Embryonic facial prominence (tissue), 1 donor: ENCODE data around the gene UNC80.
"Not testable (repeated sequence)": the region's sequence is repeated elsewhere in the genome, so short reads cannot be mapped to it uniquely, and the experiment has no call there.

Experiments
- DNase-seq: peaks from one replicate; pipeline ENCODE4 v3.0.0-alpha.2; 2016; ENCODE audit errors: extremely low spot score

UNC80 gene, protein sequence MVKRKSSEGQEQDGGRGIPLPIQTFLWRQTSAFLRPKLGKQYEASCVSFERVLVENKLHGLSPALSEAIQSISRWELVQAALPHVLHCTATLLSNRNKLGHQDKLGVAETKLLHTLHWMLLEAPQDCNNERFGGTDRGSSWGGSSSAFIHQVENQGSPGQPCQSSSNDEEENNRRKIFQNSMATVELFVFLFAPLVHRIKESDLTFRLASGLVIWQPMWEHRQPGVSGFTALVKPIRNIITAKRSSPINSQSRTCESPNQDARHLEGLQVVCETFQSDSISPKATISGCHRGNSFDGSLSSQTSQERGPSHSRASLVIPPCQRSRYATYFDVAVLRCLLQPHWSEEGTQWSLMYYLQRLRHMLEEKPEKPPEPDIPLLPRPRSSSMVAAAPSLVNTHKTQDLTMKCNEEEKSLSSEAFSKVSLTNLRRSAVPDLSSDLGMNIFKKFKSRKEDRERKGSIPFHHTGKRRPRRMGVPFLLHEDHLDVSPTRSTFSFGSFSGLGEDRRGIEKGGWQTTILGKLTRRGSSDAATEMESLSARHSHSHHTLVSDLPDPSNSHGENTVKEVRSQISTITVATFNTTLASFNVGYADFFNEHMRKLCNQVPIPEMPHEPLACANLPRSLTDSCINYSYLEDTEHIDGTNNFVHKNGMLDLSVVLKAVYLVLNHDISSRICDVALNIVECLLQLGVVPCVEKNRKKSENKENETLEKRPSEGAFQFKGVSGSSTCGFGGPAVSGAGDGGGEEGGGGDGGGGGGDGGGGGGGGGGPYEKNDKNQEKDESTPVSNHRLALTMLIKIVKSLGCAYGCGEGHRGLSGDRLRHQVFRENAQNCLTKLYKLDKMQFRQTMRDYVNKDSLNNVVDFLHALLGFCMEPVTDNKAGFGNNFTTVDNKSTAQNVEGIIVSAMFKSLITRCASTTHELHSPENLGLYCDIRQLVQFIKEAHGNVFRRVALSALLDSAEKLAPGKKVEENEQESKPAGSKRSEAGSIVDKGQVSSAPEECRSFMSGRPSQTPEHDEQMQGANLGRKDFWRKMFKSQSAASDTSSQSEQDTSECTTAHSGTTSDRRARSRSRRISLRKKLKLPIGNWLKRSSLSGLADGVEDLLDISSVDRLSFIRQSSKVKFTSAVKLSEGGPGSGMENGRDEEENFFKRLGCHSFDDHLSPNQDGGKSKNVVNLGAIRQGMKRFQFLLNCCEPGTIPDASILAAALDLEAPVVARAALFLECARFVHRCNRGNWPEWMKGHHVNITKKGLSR (N-terminal part only)

DNA sequence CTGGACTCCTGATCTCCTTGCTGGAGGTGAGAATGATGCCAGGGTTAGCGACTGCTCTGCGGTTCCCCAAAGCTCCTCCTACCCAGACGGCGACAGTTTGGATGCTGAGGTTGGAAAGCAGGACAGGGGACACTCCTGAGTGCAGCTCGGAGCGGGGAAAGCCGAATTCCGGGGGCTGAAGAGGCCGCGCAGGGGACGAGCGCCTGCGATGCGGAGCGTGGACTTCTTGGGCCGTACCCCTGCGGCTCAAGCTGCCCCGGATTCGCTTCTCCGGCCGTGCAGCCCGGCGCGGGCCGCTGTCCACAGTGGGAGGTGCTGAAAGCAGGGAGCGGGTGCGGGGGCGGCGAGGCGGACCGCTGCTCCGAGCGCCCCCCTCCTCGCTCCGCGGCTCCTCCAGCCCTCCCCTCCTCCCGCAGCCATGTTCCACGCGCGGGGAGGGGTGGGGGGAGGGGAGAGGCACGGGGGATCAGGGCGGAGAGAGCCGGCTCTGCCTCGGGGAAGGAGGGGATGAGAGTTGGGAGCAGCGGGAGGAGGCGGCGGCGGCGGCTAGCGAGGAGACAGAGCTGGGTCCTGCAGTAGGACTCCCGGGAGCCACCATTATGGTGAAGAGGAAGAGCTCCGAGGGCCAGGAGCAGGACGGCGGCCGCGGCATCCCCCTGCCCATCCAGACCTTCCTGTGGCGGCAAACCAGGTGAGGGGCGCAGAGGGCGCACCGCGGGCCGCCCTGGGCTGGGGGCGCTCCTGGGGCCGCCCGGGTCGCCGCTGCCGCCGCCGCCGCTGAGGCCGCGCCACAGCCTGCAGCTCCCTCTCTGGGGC lies at the start of gene UNC80:
TSS of gene UNC80 (plus strand) at position 359 of the 816 bp plus-strand sequence. CDS start at position 600, 241 bp downstream.
- DNase-seq = peak; percentile 62

DNA sequence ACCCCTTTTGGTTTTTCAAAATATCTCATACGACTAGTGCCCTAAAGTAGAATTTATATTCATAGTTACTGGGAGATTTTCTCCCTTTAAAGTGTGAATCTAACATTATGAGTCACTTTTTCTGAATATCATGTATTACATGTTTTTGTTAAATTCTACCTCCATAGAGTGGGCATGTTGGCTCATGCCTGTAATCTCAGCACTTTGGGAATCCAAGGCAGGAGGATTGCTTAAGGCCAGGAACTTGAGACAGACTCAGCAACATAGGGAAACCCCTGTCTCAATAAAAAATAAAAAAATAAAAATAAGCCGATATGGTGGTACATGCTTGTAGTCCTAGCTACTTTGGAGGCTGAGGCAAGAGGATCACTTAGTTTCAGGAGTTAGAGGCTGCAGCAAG lies 45.3 kb upstream of the UNC80 start:
- no peak for DNase-seq

DNA sequence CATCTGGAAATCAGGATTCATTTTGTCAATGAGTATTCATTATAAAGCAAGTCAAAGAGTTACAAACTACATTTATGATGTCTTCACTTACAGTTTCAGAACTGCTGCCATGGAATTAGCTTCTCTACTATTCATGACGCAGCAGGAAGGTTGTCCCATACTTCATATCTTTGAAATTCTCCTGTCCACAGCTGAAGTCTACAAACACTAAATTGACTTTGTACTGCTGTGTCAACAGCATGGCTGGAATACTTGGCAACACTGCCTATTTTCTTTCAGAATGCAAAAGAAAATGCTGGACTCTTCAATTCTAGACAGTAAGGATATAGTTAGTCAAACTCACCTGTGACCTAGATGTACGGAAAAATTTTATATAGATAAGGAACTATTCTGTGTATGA lies 44.6 kb upstream of the UNC80 start:
- no peak for DNase-seq

DNA sequence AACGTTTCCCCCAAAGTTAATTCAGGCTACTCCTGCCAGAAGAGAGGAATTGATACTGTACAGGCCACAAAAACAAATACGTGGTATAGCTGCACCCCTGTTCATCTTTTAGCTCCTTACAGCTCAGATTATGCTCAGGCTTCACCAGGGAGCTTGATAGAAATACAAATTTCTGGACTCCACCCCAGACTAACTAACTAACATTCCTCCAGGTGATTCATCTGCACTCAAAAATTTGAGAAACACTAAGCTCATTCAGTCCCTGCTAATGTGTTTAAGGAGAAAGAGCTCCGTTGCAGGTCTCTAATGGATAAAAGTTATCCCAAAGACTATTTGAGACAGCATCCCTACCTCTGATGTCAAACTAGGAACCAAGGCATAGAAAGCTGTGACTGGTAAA lies 36.8 kb upstream of the UNC80 start:
- no peak for DNase-seq

DNA sequence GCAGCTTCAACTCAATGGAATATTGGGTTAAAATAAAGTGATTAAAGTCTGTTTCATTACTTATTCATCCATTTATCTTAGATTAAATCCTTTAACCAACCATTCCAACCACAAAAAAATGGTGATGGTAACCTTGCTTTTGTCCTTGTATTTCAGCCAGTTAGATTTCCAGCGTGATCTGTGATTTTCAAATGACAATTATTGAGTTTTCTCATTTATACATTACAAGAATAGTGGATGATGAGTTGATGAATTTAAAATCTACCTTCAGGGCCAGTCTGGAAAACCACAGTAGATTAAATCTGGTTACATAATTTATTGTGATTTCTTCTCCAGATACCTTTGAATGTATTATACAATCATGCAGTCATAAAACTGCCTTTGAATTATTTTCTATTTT lies 29.7 kb upstream of the UNC80 start:
- DNase-seq = no peak

DNA sequence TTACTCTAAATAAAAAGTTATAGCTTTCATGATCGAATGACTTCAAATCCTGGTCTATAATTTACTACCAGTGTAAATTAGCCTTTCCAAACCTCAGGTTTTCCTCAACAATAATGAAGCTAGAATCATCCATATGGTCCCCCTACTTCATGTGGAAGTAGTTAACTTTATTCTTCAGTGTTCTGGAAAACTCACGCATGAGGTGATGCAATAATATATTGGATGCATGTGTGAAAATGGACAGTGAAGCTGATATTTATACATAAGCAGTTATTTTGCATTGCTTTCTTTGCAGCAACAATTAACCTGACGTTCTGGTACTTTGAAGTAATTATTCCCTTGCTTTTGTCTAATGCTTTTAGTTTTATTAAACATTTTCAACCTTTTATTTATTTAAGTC lies 18.6 kb upstream of the UNC80 start:
- DNase-seq = no peak

DNA sequence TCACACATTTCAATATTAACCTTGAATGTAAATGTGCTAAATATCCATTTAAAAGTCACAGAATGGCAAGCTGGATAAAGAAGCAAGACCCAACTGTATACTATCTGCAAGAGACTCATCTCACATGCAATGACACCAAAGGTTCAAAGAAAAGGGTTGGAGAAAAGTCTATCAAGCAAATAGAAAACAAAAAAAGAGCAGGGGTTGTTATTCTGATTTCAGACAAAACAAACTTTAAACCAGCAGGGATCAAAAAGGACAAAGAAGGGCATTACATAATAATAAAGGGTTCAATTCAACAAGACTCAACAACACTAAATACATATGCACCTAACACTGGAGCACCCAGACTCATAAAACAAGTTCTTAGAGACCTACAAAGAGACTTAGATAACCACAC lies 14.5 kb upstream of the UNC80 start:
- DNase-seq = no peak

DNA sequence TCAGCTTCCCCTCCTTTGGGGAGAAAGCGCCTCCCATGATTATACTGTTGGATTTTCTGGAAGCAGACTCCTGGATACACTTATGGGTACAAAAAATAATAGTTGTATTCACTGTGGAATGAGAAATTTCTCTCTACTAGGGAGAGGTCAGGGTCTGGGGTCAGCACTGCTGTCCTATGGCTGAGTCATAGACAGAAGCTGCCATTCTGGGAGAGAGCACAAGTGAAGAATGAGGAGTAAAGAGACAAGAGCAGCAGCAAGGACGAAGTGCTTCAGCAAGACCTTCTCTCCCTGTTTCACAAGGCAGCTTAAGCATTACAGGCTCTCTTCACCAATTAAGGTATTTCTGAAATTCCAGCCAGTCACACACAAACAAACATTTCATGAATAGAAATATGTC lies 10.1 kb upstream of the UNC80 start:
- DNase-seq = no peak

DNA sequence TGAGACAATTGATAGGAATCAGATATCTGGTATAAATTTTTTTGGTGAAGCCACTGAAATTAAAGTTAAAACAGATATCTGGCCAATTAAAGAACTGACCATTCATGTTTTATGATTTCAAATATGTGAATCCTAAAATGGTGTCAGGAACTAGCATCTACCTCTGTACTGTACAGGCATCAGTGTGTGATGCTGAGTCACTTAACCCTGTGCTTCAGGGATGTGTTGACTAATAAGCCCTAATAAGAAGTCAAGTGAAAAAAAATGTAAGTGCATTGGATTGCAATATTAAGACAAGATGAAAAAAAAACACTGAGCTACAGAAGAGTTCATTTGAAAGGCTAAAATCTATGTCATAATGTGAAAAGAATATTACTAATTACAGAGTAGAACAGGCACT lies 9.1 kb upstream of the UNC80 start:
- no peak for DNase-seq

DNA sequence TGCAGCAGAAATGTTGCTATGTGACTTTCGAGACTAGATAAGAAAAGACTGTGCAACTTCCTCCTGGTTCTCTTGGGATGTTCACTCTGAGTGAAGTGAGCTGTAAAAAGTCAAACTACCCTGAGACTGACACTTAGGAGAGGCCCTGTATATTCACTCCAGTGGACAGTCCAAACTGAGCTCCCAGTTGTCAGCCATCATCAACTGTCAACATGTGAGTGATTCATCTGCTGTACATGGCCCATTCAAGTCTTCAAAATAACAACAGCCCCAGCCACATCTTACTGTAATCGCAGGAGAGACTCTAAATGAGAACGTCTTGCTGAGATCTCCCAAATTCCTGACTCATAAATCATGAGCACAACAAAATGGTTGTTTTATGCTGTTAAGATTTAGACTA lies 8.5 kb upstream of the UNC80 start:
- no peak for DNase-seq

DNA sequence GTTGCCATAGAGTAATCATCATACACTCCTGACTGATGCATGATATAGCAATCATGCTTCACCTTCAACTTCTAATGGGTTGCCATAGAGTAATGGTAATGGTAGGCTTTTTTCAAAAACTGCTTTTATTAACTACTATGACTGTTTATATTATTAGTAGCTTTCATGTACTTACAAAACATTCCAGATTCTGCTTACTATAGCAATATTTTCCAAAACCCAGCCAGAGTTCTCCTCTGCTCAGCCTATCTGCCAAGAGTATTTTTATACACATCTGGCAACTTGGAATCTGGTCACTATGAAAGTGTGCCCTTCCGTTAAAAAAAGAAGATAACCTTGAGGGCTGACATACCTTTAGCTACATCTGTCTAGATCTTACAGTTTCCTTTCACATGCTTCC lies 5.0 kb upstream of the UNC80 start:
- DNase-seq = no peak

DNA sequence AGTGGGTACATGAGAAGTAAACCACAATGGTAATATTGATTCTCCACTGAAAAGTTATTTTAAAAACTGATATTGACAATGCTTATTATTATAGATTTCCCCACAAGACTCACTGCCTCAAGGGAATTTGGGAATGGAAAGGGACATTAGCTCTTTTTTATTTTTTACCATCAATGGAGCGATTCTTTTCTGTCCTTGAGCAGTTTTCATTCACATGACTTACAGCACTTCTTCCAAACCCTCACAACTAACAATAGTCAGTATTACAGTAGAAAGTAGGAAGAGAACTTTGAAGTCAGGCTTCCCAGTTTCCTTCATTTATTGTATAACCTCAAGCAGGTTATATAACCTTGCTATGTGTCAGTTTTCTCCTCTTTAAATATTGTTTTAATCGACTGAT lies 4.3 kb upstream of the UNC80 start:
- DNase-seq = no peak

DNA sequence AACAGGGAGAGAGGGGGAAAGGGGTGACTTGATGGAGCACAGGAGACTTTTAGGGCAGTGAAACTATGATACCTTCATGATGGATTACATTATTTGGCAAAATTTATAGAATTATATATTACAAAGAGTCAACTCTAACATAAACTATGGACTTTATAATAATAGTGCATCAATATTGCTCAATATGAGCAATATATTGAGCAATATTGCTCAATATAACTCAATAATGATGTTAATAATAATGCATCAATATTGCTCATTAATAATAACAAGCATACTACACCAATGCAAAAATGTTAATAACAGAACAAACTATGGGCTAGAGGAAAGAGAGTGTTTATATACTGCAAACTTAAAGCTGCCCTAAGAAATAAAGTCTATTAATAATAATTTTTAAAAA lies 3.1 kb upstream of the UNC80 start:
- no peak for DNase-seq

DNA sequence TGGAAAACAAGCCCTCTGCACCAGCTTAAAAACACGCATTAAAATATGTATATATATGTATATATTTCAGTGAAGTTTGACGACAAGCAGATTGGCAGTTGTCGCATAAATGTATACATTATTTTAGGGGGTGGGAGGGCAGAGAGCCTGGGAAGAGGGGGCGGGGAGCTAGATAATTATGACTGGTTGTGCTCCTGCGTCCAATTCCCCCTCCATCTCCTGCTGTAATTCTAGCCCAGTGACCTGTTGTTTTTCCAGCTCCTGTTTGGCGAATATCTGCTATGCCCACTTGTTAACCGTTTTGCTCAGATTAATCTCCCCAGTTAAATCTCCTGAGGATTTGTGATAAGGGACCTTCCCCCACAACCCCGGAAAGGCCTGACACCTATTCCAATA lies 656 bp downstream of the UNC80 start:
- no peak for DNase-seq

DNA sequence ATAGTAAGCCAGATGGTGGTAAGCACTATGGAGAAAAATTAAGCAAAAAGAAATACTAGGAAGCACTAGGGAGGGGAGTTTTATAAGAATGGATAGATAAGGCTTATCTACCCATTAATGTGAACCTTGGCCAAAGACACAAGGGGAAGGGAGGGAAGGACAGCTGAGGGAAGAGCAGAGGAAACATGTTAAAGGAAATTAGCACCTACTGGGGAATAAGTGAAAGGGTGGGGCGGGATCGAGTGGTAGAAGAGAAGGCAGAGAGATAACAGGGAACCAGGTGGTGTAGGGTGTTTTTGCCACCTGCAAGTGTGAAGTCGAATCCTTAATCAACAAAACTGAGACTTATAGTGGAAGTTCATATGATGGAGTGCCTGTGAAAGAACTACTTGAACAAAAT lies 1.7 kb downstream of the UNC80 start:
- DNase-seq = no peak

DNA sequence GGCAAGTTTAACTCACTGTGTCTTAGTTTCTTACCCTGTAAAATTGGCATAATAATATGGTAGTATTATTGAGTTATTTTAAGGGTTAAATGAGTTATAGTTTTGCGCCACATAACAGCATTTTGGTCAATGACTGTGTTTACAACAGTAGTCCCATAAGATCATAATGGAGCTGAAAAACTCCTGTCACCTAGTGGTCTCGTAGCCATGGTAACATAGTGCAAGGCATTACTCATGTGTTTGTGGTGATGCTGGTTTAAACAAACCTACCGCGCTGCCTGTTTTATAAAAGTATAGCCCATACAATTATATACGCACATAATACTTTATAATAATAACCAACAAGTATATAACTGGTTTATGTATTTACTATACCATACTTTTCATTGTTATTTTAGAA lies 15.8 kb downstream of the UNC80 start:
- no peak for DNase-seq

DNA sequence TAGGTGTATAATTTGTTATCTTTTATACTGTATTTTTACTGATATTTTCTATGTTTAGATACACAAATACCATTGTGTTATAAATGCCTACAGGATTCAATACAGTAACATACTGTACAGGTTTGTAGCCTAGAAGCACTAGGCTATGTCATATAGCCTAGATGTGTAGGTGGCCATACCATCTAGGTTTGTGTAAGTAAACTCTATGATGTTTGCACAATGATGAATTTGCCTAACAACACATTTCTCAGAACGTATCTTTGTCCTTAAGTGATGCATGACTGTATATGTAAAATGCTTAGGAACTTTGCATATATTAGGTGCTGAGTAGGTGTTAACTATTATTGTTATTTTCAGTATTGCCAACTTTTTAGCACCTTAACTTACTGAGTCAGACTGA lies 17.3 kb downstream of the UNC80 start:
- DNase-seq = no peak

DNA sequence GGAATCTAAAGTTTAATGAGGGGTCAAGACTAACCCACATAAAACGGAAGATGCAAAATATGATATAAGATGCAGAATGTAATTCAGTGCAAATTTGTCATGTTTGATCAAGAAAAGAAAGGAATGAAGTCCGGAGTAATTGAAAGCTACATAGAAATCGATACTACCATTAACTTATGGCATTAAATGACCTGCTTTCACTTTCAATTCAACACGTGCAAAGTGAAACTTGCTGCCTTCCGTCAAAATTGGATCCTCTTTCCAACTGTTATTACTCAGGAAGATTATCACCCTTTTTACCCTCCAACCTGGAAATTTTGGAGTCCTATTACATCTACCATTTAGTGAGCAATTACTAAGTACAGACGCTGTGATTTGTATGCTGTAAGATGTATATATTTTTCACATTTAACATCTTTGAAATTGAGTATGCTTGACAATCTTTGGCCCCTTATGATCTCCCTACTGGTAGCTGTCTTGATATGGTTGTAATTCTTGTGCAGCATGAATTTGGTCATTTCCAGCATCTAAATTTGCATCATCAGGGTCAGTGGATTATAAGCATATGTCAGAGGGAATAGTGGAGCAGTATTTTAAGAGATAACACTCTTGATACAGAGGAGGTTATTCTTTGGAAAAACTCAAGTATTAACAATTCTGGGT lies 18.6 kb downstream of the UNC80 start:
- DNase-seq = no peak

DNA sequence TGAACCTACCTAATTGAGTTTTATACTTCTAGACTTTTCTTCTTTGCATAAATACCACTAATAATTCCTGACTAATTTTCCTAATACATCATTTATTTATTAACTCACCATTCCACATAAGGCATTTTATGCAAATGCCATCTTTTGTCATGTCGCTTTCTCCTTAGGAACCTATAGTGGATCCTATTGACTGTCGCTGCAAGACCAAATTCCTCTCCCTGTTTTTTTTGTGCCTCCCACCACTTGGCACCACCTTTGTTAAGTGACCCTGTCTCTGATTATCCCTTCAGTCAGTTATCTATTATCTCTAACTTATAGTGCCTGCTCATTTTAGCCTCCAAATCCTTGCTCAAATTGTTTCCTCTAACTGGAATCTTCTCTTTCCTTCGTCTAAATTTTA lies 19.5 kb downstream of the UNC80 start:
- no peak for DNase-seq

DNA sequence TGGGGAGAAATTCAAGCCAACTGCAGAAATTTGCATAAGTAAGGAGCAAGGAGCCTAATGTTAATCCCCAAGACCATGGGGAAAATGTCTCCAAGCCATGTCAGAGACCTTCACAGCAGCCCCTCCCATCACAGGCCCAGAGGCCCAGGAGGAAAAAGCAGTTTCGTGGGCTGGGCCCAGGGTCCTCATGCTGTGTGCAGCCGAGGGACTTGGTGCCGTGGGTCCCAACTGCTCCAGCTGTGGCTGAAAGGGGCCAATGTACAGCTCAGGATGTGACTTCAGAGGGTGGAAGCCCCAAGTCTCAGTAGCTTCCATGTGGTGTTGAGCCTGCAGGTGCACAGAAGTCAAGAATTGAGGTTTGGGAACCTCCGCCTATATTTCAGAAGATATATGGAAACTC lies 23.8 kb downstream of the UNC80 start:
- not testable (repeated sequence) for DNase-seq

DNA sequence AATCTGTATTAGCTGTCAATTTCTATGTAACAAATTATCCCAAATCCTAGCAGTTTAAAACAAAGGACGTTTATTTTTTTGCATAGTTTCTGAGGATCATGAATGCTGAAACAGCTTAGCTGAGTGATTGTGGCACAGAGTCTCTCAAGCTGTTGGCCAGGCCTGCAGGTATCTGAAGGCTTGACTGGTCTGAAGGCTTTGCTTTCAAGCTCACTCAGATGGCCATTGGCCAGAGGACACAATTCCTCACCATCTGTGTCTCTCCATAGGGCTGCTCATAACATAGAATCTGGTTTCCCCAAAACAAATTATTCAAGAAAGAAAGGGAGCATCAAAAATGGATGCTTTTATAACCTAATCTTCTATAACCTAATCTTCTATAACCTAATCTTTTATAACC lies 33.7 kb downstream of the UNC80 start:
- DNase-seq = no peak
